ENCODE data around the gene GDF10. TPM values are rescaled to one million over a fixed set of nuclear protein-coding genes. Genes with fewer than 3 reads are reported as not detected.

The GDF10 gene
- total RNA-seq, 1 experiment from 2014 or later, result 0.20 TPM

GRCh38 chr10:47291682-47292081 is 8.3 kb upstream of the GDF10 start:
- Mint-ChIP-seq H3K9me3 (no peaks in the 10 kb centered on the region), H3K27ac (peak overlapping the region in 1 of 3 experiments; percentile 86; a peak in 1 of 7 replicates), H3K4me3 (no peak overlapping the region), H3K36me3 (ENCODE audit: insufficient read depth in 1 of 3, low read depth in 3 of 3) (no peaks in the 10 kb centered on the region), H3K4me1 (peaks cover 0 to 12% of the 10 kb centered on the region in 2 experiments; a peak in 3 of 4 replicates), H3K27me3 (ENCODE audit: low read depth) (peaks cover 25% of the 10 kb centered on the region)
- no peaks in the 10 kb centered on the region for H3K23me2 ChIP-seq (ENCODE audit: insufficient read length, low read depth, low read length, poor library complexity, severe bottlenecking)
- no peak for DNase-seq
- TF ChIP-seq, protein P1, sequence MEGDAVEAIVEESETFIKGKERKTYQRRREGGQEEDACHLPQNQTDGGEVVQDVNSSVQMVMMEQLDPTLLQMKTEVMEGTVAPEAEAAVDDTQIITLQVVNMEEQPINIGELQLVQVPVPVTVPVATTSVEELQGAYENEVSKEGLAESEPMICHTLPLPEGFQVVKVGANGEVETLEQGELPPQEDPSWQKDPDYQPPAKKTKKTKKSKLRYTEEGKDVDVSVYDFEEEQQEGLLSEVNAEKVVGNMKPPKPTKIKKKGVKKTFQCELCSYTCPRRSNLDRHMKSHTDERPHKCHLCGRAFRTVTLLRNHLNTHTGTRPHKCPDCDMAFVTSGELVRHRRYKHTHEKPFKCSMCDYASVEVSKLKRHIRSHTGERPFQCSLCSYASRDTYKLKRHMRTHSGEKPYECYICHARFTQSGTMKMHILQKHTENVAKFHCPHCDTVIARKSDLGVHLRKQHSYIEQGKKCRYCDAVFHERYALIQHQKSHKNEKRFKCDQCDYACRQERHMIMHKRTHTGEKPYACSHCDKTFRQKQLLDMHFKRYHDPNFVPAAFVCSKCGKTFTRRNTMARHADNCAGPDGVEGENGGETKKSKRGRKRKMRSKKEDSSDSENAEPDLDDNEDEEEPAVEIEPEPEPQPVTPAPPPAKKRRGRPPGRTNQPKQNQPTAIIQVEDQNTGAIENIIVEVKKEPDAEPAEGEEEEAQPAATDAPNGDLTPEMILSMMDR (conservative IDR thresholded peaks at IDR 0.05), result no peak
- no peak overlapping the region for H3K56ac ChIP-seq (ENCODE audit: insufficient read length, low read depth, low read length)
- H3K27me3 ChIP-seq (ENCODE audit: insufficient read depth, low read length), result no peaks in the 10 kb centered on the region
- H3K23ac ChIP-seq (ENCODE audit: insufficient read length, low read depth, low read length), result no peak overlapping the region
- H2AK5ac ChIP-seq (ENCODE audit: insufficient read length, low read length), result no peak overlapping the region
- H3K4me2 ChIP-seq (ENCODE audit: insufficient read depth, insufficient read length, low read length), result no peak overlapping the region
- H4K91ac ChIP-seq (ENCODE audit: insufficient read length, low read depth, low read length), result no peak overlapping the region
- H3K79me1 ChIP-seq (ENCODE audit: insufficient read depth, low read depth, low read length, poor library complexity, severe bottlenecking), result no peaks in the 10 kb centered on the region
- no peak overlapping the region for H2BK120ac ChIP-seq (ENCODE audit: low read depth, low read length, poor library complexity, severe bottlenecking)
- no peaks in the 10 kb centered on the region for H3K9me3 ChIP-seq (ENCODE audit: control insufficient read depth, low read depth, low read length)
- no peaks in the 10 kb centered on the region for H4K20me1 ChIP-seq (ENCODE audit: control insufficient read depth, insufficient read depth, insufficient read length)
- no peak overlapping the region for H2BK20ac ChIP-seq (ENCODE audit: low read depth, low read length, poor library complexity, severe bottlenecking)
- H3K14ac ChIP-seq (ENCODE audit: insufficient read depth, low read length), result no peak overlapping the region
- H3K4me1 ChIP-seq (ENCODE audit: insufficient read depth, low read length), result no peaks in the 10 kb centered on the region
- H2BK5ac ChIP-seq (ENCODE audit: insufficient read length, low read length), result no peak overlapping the region
- no peak overlapping the region for H3T11ph ChIP-seq (ENCODE audit: low read length)
- H2BK15ac ChIP-seq (ENCODE audit: low read depth, low read length), result no peak overlapping the region
- H4K5ac ChIP-seq (ENCODE audit: insufficient read length, low read depth, low read length), result no peak overlapping the region
- no peak overlapping the region for H2BK12ac ChIP-seq (ENCODE audit: insufficient read length, low read depth, low read length)
- no peak overlapping the region for H3K4ac ChIP-seq (ENCODE audit: low read depth, low read length)
- no peak overlapping the region for H4K8ac ChIP-seq (replicated peaks; ENCODE audit: insufficient read length, low read depth, low read length)
- H3K27ac ChIP-seq (ENCODE audit: insufficient read length, low read depth, low read length), result no peak overlapping the region
- WGBS (ENCODE audit: extremely low coverage, insufficient read length, low lambda C conversion rate), result no CpG with 5 or more reads among the region's 3 CpGs
- no peak overlapping the region for H3K9ac ChIP-seq (ENCODE audit: extremely low read depth, insufficient read length, low read length)
- H2AFZ ChIP-seq (ENCODE audit: low read length), result no peak overlapping the region
- no peak overlapping the region for H3K18ac ChIP-seq (ENCODE audit: insufficient read length, low read depth, low read length)
- H3K79me2 ChIP-seq (ENCODE audit: insufficient read depth, low read length), result no peaks in the 10 kb centered on the region
